GM19395 (cell line): ENCODE data around the gene WFS1.
A peak's percentile ranks its signal among the peaks of the same experiment; 100 is the strongest.

ENCODE experiments used
- ATAC-seq: cut with Tn5 transposase; IDR thresholded peaks from one replicate; pipeline ENCODE4 v1.9.1; 2021; ENCODE audit warnings: mild to moderate bottlenecking, moderate library complexity; ENCODE audit not compliant: unreplicated experiment

Gene WFS1

GRCh38 chr4:6269616-6270511 is at the start of gene WFS1:
Gene WFS1 (plus strand): TSS chr4:6269850. CDS start chr4:6277456, 7,606 bp downstream.
- ATAC-seq = peak; percentile 99

- ATAC-seq = no peak
Measured at GRCh38 chr4:6221301-6221850, 48.3 kb upstream of the WFS1 start.

- no peak for ATAC-seq
Measured at GRCh38 chr4:6221851-6222760, 47.5 kb upstream of the WFS1 start.

- ATAC-seq = no peak
Measured at GRCh38 chr4:6222761-6223292, 46.8 kb upstream of the WFS1 start.

GRCh38 chr4:6224735-6225134 is 44.9 kb upstream of the WFS1 start:
- ATAC-seq = no peak

- no peak for ATAC-seq
Measured at GRCh38 chr4:6225469-6225868, 44.2 kb upstream of the WFS1 start.

GRCh38 chr4:6226506-6226905 is 43.1 kb upstream of the WFS1 start:
- ATAC-seq = no peak

GRCh38 chr4:6227412-6228157 is 42.1 kb upstream of the WFS1 start:
- no peak for ATAC-seq

GRCh38 chr4:6228158-6229067 is 41.2 kb upstream of the WFS1 start:
- no peak for ATAC-seq

GRCh38 chr4:6229095-6229494 is 40.6 kb upstream of the WFS1 start:
- ATAC-seq = no peak

- ATAC-seq = no peak
Measured at GRCh38 chr4:6229671-6230501, 39.8 kb upstream of the WFS1 start.

- ATAC-seq = no peak
Measured at GRCh38 chr4:6230502-6230785, 39.2 kb upstream of the WFS1 start.

- no peak for ATAC-seq
Measured at GRCh38 chr4:6230827-6231662, 38.6 kb upstream of the WFS1 start.

- ATAC-seq = no peak
Measured at GRCh38 chr4:6231663-6232165, 37.9 kb upstream of the WFS1 start.

GRCh38 chr4:6232836-6233785 is 36.5 kb upstream of the WFS1 start:
- ATAC-seq = no peak

- ATAC-seq = no peak
Measured at GRCh38 chr4:6233929-6234328, 35.7 kb upstream of the WFS1 start.

- no peak for ATAC-seq
Measured at GRCh38 chr4:6235012-6235411, 34.6 kb upstream of the WFS1 start.
